GM21447 (cell line): Measurements from ENCODE around the gene PHYHD1.

ENCODE experiments used
- ATAC-seq: cut with Tn5 transposase; IDR thresholded peaks from one replicate; pipeline ENCODE4 v1.9.1; 2021; ENCODE audit not compliant: unreplicated experiment

The PHYHD1 gene

DNA sequence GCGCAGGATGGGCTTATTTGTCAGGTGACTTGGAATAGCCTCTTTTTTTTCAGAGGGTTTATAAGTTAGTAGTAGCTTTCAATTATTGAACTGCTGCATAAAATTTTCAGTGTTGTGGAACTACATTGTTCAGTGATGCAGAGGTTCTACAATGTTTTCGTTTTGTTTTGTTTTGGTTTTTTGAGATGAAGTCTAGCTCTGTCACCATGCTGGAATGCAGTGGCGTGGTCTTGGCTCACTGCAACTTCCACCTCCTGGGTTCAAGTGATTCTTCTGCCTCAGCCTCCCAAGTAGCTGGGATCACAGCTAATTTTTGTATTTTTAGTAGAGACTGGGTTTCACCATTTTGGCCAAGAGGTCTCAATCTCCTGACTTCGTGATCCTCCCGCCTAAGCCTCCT lies 48.7 kb downstream of the PHYHD1 start:
- no peak for ATAC-seq

DNA sequence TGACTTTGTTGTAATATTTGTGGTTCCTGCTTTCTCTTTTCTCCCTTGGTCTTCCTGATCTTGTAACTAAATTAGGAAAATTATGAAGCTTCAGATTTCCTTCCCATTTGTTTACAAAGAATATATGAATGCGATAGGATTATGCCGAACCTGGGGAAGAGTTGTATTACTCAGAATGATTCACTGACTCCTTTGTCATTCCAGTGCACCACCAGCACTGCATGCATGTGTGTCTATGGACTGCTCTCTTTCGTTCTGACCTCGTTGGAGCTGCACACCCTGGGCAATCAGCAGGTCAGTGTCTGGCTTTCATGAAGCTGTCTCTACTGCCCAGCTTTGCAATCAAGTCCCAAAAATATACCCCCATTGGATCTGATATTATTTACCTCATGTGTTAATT lies 52.2 kb downstream of the PHYHD1 start:
- ATAC-seq, result no peak

GRCh38 chr9:128979111-128979510 lies 58.3 kb downstream of the PHYHD1 start:
- ATAC-seq, result no peak

DNA sequence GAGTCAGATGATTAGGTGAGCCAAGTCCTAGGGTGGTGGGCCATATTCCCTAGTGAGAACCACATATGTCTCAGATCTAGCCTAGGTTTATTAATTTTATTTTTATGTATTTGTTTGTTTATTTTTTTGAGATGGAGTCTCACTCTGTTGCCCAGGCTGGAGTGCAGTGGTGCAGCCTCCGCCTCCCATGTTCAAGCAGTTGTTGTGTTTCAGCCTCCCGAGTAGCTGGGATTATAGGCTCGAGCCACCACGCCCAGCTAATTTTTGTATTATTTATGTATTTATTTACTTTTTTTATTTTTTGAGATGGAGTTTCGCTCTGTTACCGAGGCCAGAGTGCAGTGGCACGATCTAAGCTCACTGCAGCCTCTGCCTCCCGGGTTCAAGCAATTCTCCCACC lies 62.8 kb downstream of the PHYHD1 start:
- no peak for ATAC-seq

GRCh38 chr9:128986671-128987070 lies 65.9 kb downstream of the PHYHD1 start:
- ATAC-seq, result no peak

DNA sequence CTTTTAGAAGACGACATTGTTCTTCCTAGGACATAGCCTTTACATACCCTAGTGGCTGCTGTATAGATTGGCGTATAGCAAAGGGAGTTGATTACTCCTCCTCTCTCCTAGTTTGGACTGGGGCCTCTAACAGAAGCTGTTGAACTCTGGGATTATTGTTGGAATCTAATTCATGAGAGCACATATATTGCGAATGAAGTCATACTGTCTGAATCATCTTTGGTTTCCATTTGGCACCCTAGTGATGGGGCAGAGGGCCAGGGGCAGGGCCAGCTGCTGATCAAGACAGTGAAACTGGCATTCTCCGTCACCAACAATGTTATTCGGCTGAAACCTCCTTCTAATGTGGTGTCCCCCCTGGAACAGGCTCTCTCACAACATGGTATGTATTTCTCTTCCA lies 67.0 kb downstream of the PHYHD1 start:
- ATAC-seq, result no peak
